BJ (cell line): ENCODE measurements around the gene UMAD1. TPM values are rescaled to one million over a fixed set of nuclear protein-coding genes. Genes with fewer than 3 reads are reported as not detected.

Experiments
- CTCF ChIA-PET: fragments of 350-600 bp; formaldehyde crosslinking; extraction: SDS; loops from one replicate; lab custom pipeline; 2021; ENCODE audit warnings: antibody characterized with exemption, inconsistent platforms; lab: Yijun Ruan, JAX
- POLR2A ChIA-PET: fragments of 300-600 bp; sonication (Branson Sonifier 250); formaldehyde crosslinking; extraction: SDS; loops from one replicate; lab custom pipeline; 2021; ENCODE audit warnings: antibody characterized with exemption; lab: Charles Lee
- DNase-seq: peaks from one replicate; pipeline ENCODE4 v3.0.0-alpha.2; 2011; ENCODE audit warnings: low read depth
- H3K27me3 ChIP-seq: 2 replicates; pipeline ENCODE4 v1.6.0; 2011; ENCODE audit warnings: low read length; ENCODE audit not compliant: control insufficient read depth, insufficient read depth
- H3K36me3 ChIP-seq: 2 replicates; pipeline ENCODE4 v1.5.1; 2011; ENCODE audit warnings: low read length; ENCODE audit not compliant: control insufficient read depth, insufficient read depth
- H3K4me3 ChIP-seq: 2 replicates; pipeline ENCODE4 v1.5.1; 2011; ENCODE audit warnings: low read depth, mild to moderate bottlenecking, control low read depth, low read length
- CTCF ChIP-seq: IDR thresholded peaks from 2 replicates; pipeline ENCODE4 v1.5.1; 2011; ENCODE audit warnings: low read depth, mild to moderate bottlenecking, control low read depth, inconsistent platforms, low read length, moderate library complexity; ENCODE audit not compliant: insufficient read depth
- polyA plus RNA-seq: library from polyadenylated mRNA; depleted of rRNA; stranded (reverse); fragments of >200 nt; gene quantifications from 2 replicates; pipeline ENCODE4 v1.2.3, GENCODE V29; 2011

Gene UMAD1
- polyA plus RNA-seq, 1 experiment: 10.1 TPM

- no peak for TF ChIP-seq CTCF
- CTCF ChIA-PET: interaction anchor here (1.2 kb wide), 1 partner anchor 168 kb away, joined by 3 read pairs; no protein-coding TSS in a partner anchor
- POLR2A ChIA-PET: no interaction called here
- H3K4me3 ChIP-seq: no peak overlapping the region
- DNase-seq: no peak
- no peaks in the 10 kb centered on the region for H3K27me3 ChIP-seq
- no peaks in the 10 kb centered on the region for H3K36me3 ChIP-seq
These were observed 152.7 kb downstream of the UMAD1 start for GRCh38 chr7:7793249-7793648.

- Histone ChIP-seq H3K4me3 (no peak overlapping the region), H3K36me3 (no peaks in the 10 kb centered on the region), H3K27me3 (no peaks in the 10 kb centered on the region)
- peak; percentile 80 for DNase-seq
- ChIA-PET CTCF (interaction anchor here (1.2 kb wide), 1 partner anchor 167 kb away, joined by 3 read pairs; no protein-coding TSS in a partner anchor), POLR2A (no interaction called here)
- no peak for TF ChIP-seq CTCF
These were observed 153.4 kb downstream of the UMAD1 start for GRCh38 chr7:7793921-7794320.

- H3K27me3 ChIP-seq: no peaks in the 10 kb centered on the region
- H3K4me3 ChIP-seq: no peak overlapping the region
- no peak for TF ChIP-seq CTCF
- POLR2A ChIA-PET: no interaction called here
- DNase-seq: no peak
- no peaks in the 10 kb centered on the region for H3K36me3 ChIP-seq
- CTCF ChIA-PET: interaction anchor here (0.6 to 1.0 kb wide), 2 partner anchors 34 to 201 kb away, joined by 3 read pairs; no protein-coding TSS in a partner anchor
These were observed 154.7 kb downstream of the UMAD1 start for GRCh38 chr7:7795203-7795602.

GRCh38 chr7:7795630-7796121 is 155.1 kb downstream of the UMAD1 start:
- no peak for TF ChIP-seq CTCF
- CTCF ChIA-PET: no interaction called here
- peak; percentile 26 for DNase-seq
- no peaks in the 10 kb centered on the region for H3K36me3 ChIP-seq
- H3K27me3 ChIP-seq: no peaks in the 10 kb centered on the region
- H3K4me3 ChIP-seq: no peak overlapping the region
- POLR2A ChIA-PET: no interaction called here

- ChIA-PET CTCF (no interaction called here), POLR2A (no interaction called here)
- Histone ChIP-seq H3K36me3 (no peaks in the 10 kb centered on the region), H3K27me3 (no peaks in the 10 kb centered on the region), H3K4me3 (no peak overlapping the region)
- no peak for DNase-seq
- no peak for TF ChIP-seq CTCF
These were observed 158.0 kb downstream of the UMAD1 start for GRCh38 chr7:7798510-7798909.
